Neural progenitor cell (in vitro differentiated cells): ENCODE measurements around the gene GMIP. TPM values are rescaled to one million over a fixed set of nuclear protein-coding genes. Genes with fewer than 3 reads are reported as not detected.

Experiments used
- DNase-seq: peaks from one replicate; pipeline ENCODE4 v3.0.0-alpha.2; 2016; ENCODE audit warnings: low spot score
- H2AFZ ChIP-seq: fragments of 200-600 bp; sonication (generic); replicated peaks from 2 replicates; pipeline ENCODE4 v1.6.1; 2016; ENCODE audit warnings: antibody characterized with exemption
- H3F3A ChIP-seq: fragments of 200-600 bp; sonication (generic); 2 replicates; pipeline ENCODE4 v1.6.1; 2016; ENCODE audit warnings: antibody characterized with exemption, low read depth
- H3K27ac ChIP-seq: fragments of 200-600 bp; sonication (generic); 2 replicates; pipeline ENCODE4 v1.5.1; 2016; ENCODE audit warnings: mild to moderate bottlenecking
- H3K27me3 ChIP-seq: fragments of 200-600 bp; sonication (generic); 2 replicates; pipeline ENCODE4 v1.6.1; 2016; ENCODE audit warnings: mild to moderate bottlenecking, moderate library complexity
- H3K36me3 ChIP-seq: fragments of 200-600 bp; sonication (generic); 2 replicates; pipeline ENCODE4 v1.5.1; 2016
- H3K4me1 ChIP-seq: fragments of 200-600 bp; sonication (generic); 2 replicates; pipeline ENCODE4 v1.6.1; 2016; ENCODE audit warnings: mixed run types
- H3K4me2 ChIP-seq: fragments of 200-600 bp; sonication (generic); 2 replicates; pipeline ENCODE4 v1.6.1; 2016
- H3K4me3 ChIP-seq: fragments of 200-600 bp; sonication (generic); 2 replicates; pipeline ENCODE4 v1.5.1; 2016
- H3K79me2 ChIP-seq: fragments of 200-600 bp; sonication (generic); 2 replicates; pipeline ENCODE4 v1.6.1; 2016; ENCODE audit warnings: low read depth
- H3K9ac ChIP-seq: fragments of 200-600 bp; sonication (generic); 2 replicates; pipeline ENCODE4 v1.6.1; 2016
- H3K9me3 ChIP-seq: fragments of 200-600 bp; sonication (generic); 2 replicates; pipeline ENCODE4 v1.5.1; 2016; ENCODE audit warnings: low read depth
- H4K20me1 ChIP-seq: fragments of 200-600 bp; sonication (generic); 2 replicates; pipeline ENCODE4 v1.6.1; 2016; ENCODE audit warnings: low read depth
- H3K27ac Mint-ChIP-seq: 3 replicates; pipeline ENCODE4 v1.8.0; 2021; ENCODE audit warnings: mixed read lengths
- H3K27me3 Mint-ChIP-seq: 2 replicates; pipeline ENCODE4 v1.8.0; 2022; ENCODE audit warnings: low read depth, mild to moderate bottlenecking, inconsistent platforms, moderate library complexity, mixed read lengths; ENCODE audit not compliant: insufficient read depth
- H3K36me3 Mint-ChIP-seq: 3 replicates; pipeline ENCODE4 v1.8.0; 2021; ENCODE audit warnings: mixed read lengths
- H3K4me1 Mint-ChIP-seq: 3 replicates; pipeline ENCODE4 v1.8.0; 2021; ENCODE audit warnings: mixed read lengths
- H3K4me3 Mint-ChIP-seq: 3 replicates; pipeline ENCODE4 v1.8.0; 2021; ENCODE audit warnings: mild to moderate bottlenecking, moderate library complexity, mixed read lengths
- H3K9me3 Mint-ChIP-seq: 3 replicates; pipeline ENCODE4 v1.8.0; 2020; ENCODE audit warnings: mixed read lengths
- EZH2 ChIP-seq: fragments of 200-600 bp; sonication (generic); IDR thresholded peaks from 2 replicates; pipeline ENCODE4 v1.6.1; 2017; ENCODE audit warnings: antibody characterized with exemption, mild to moderate bottlenecking, moderate library complexity
- EZH2phosphoT487 ChIP-seq: fragments of 200-600 bp; sonication (generic); IDR thresholded peaks from 2 replicates; pipeline ENCODE4 v1.6.1; 2017; ENCODE audit warnings: antibody characterized with exemption
- total RNA-seq: library from RNA; depleted of rRNA; stranded (reverse); fragments of >200 nt; gene quantifications from 2 replicates; pipeline ENCODE4 v1.2.3, GENCODE V29; 2015; ENCODE audit warnings: low replicate concordance
- TF ChIP-seq, protein P1 (sequence below): fragments of 200-600 bp; sonication (generic); IDR thresholded peaks from 2 replicates; pipeline ENCODE4 v1.5.1; 2017; ENCODE audit warnings: antibody characterized with exemption, mild to moderate bottlenecking

The GMIP gene
- total RNA-seq, 1 donor from 2014 or later = 6.4 TPM

DNA sequence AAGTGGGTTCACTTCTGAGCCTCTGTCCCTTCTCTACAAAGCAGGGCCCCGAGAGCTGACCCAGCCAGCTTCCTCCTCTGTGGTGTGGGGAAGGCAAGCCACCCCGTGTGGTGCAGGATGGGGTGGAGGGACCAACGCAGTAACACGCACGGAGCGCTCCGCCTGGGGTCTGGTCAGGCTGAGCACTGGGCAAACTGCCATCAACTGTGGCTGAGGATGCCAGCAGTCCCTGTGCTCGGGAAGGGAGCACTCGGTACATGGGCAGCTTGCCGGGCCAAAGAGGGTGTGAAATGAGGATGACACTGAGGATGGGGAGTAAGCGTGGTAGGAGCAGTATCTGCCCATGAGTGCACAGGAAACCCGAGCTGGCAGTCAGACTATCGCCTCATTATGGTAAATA is 7.6 kb upstream of the GMIP start:
- H3K27ac Mint-ChIP-seq = no peak overlapping the region
- no peak for TF ChIP-seq EZH2
- TF ChIP-seq, protein P1, sequence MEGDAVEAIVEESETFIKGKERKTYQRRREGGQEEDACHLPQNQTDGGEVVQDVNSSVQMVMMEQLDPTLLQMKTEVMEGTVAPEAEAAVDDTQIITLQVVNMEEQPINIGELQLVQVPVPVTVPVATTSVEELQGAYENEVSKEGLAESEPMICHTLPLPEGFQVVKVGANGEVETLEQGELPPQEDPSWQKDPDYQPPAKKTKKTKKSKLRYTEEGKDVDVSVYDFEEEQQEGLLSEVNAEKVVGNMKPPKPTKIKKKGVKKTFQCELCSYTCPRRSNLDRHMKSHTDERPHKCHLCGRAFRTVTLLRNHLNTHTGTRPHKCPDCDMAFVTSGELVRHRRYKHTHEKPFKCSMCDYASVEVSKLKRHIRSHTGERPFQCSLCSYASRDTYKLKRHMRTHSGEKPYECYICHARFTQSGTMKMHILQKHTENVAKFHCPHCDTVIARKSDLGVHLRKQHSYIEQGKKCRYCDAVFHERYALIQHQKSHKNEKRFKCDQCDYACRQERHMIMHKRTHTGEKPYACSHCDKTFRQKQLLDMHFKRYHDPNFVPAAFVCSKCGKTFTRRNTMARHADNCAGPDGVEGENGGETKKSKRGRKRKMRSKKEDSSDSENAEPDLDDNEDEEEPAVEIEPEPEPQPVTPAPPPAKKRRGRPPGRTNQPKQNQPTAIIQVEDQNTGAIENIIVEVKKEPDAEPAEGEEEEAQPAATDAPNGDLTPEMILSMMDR = no peak
- TF ChIP-seq EZH2phosphoT487 = no peak
- DNase-seq = no peak

DNA sequence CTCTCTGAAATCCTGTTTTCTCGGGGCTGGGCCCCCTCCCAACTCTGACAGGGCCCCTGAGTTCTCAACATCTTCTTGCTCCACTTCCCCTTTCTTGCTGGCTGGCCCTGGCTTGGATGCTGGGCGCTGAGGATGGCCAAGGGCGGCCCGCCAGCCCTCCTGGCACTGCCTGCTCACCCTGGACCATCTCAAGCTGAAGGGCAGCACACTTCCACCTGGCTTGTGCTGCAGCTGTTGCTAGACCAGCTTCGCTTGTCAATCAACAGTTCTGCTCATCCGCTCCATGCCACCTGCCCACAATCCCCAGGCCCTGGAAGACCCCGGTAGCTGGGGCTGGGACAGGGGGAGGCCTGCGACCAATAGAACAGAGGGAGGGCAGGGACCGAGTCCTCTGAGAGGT is 6.9 kb upstream of the GMIP start:
- Histone ChIP-seq H3K27ac (no peak overlapping the region), H3K4me3 (no peak overlapping the region), H3K9me3 (no peaks in the 10 kb centered on the region), H3K36me3 (no peaks in the 10 kb centered on the region), H4K20me1 (no peaks in the 10 kb centered on the region), H3K4me1 (no peaks in the 10 kb centered on the region), H3K4me2 (no peak overlapping the region), H2AFZ (no peak overlapping the region), H3F3A (no peaks in the 10 kb centered on the region), H3K27me3 (no peaks in the 10 kb centered on the region), H3K79me2 (no peaks in the 10 kb centered on the region), H3K9ac (no peak overlapping the region)
- Mint-ChIP-seq H3K27me3 (peaks cover 2% of the 10 kb centered on the region), H3K4me1 (no peaks in the 10 kb centered on the region), H3K36me3 (peaks cover 29% of the 10 kb centered on the region), H3K9me3 (no peaks in the 10 kb centered on the region), H3K4me3 (no peak overlapping the region), H3K27ac (no peak overlapping the region)
- DNase-seq = no peak
- no peak for TF ChIP-seq EZH2
- no peak for TF ChIP-seq EZH2phosphoT487
- TF ChIP-seq, protein P1 = no peak

More for the DNA sequence above, 7.6 kb upstream of the GMIP start:
- Mint-ChIP-seq H3K9me3 (no peaks in the 10 kb centered on the region), H3K4me3 (no peak overlapping the region), H3K27me3 (peaks cover 4% of the 10 kb centered on the region), H3K4me1 (no peaks in the 10 kb centered on the region), H3K36me3 (peaks cover 30% of the 10 kb centered on the region)
- no peak overlapping the region for H3K4me2 ChIP-seq
- H3K4me3 ChIP-seq = no peak overlapping the region
- no peaks in the 10 kb centered on the region for H3K4me1 ChIP-seq
- H3K79me2 ChIP-seq = no peaks in the 10 kb centered on the region
- no peaks in the 10 kb centered on the region for H3K36me3 ChIP-seq
- H3K27me3 ChIP-seq = no peaks in the 10 kb centered on the region
- no peaks in the 10 kb centered on the region for H4K20me1 ChIP-seq
- no peak overlapping the region for H2AFZ ChIP-seq
- no peak overlapping the region for H3K27ac ChIP-seq
- H3F3A ChIP-seq = no peaks in the 10 kb centered on the region
- no peak overlapping the region for H3K9ac ChIP-seq
- H3K9me3 ChIP-seq = no peaks in the 10 kb centered on the region

DNA sequence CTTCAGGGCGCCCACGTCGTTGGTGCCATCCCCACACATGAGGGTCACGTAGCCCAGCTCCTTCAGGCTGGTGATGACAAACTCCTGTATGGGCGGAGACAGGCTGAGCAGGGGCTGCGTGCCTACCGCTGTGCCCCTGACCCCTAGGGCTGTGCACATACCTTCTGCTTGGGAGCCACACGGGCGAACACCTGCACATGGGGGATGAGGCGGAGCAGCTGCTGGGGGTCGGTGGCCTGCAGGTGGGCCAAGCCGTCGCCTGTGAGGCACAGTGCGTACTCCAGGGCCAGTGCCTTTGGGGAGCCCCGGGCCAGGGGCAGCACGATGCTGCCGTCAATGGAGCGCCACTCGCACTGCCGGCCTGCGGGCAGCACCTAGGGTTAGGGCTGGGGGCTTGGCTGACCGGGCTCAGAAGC is 6.1 kb upstream of the GMIP start:
- no peak for DNase-seq
- H3K79me2 ChIP-seq = no peaks in the 10 kb centered on the region
- H2AFZ ChIP-seq = no peak overlapping the region
- H3F3A ChIP-seq = peaks cover 7% of the 10 kb centered on the region
- Mint-ChIP-seq H3K27ac (no peak overlapping the region), H3K36me3 (peaks cover 29% of the 10 kb centered on the region), H3K9me3 (no peaks in the 10 kb centered on the region), H3K27me3 (peaks cover 2% of the 10 kb centered on the region), H3K4me3 (peak overlapping the region; percentile 71), H3K4me1 (no peaks in the 10 kb centered on the region)
- H4K20me1 ChIP-seq = no peaks in the 10 kb centered on the region
- H3K9ac ChIP-seq = no peak overlapping the region
- H3K36me3 ChIP-seq = no peaks in the 10 kb centered on the region
- H3K4me3 ChIP-seq = no peak overlapping the region
- H3K4me1 ChIP-seq = no peaks in the 10 kb centered on the region
- H3K9me3 ChIP-seq = no peaks in the 10 kb centered on the region
- TF ChIP-seq EZH2phosphoT487 (no peak), EZH2 (no peak)
- TF ChIP-seq, protein P1 = no peak
- no peaks in the 10 kb centered on the region for H3K27me3 ChIP-seq
- no peak overlapping the region for H3K4me2 ChIP-seq
- no peak overlapping the region for H3K27ac ChIP-seq
